ENCODE measurements around the gene DNAJC7.
A peak's percentile ranks its signal among the peaks of the same experiment; 100 is the strongest.

The DNAJC7 gene

GRCh38 chr17:41973408-41973811, 43.8 kb downstream of the DNAJC7 start:
- no peak for DNase-seq
- ChIA-PET POLR2A (interaction anchor here (0.9 to 1.3 kb wide), 2 partner anchors 43 to 108 kb away, joined by 3 to 4 read pairs; no protein-coding TSS in a partner anchor), CTCF (interaction anchor here (1.0 to 1.9 kb wide), 5 partner anchors 9 to 144 kb away, joined by 3 to 6 read pairs (median 4); no protein-coding TSS in a partner anchor)
- Histone ChIP-seq H3K4me3 (ENCODE audit: control insufficient read depth in 1 of 7, extremely low read depth in 1 of 7, insufficient read depth in 4 of 7, low read depth in 2 of 7, low read length in 6 of 7) (no peak overlapping the region), H3K36me3 (ENCODE audit: control insufficient read depth in 4 of 4, insufficient read depth in 4 of 4, low read length in 3 of 4) (peaks cover 17 to 86% (median 69%) of the 10 kb centered on the region in 4 experiments), H3K27me3 (replicated peaks in 2 of 5; ENCODE audit: control insufficient read depth in 4 of 5, insufficient read depth in 5 of 5, low read length in 4 of 5) (no peaks in the 10 kb centered on the region), H3K9me3 (ENCODE audit: control extremely low read depth in 1 of 5, control insufficient read depth in 4 of 5, insufficient read depth in 2 of 5, low read depth in 1 of 5, low read length in 4 of 5) (no peaks in the 10 kb centered on the region), H3K27ac (ENCODE audit: insufficient read depth in 1 of 2, low read depth in 1 of 2, low read length in 2 of 2, poor library complexity in 1 of 2, severe bottlenecking in 2 of 2) (no peak overlapping the region), H3K4me1 (ENCODE audit: control extremely low read depth in 1 of 4, control insufficient read depth in 4 of 4, insufficient read depth in 4 of 4, low read length in 3 of 4) (peaks cover 0 to 5% (median 0%) of the 10 kb centered on the region in 4 experiments)
- WGBS (ENCODE audit: insufficient coverage): 95% methylated on average over 18 of the region's 19 CpGs

GRCh38 chr17:41972571-41973407, 44.5 kb downstream of the DNAJC7 start:
- Histone ChIP-seq H3K4me3 (ENCODE audit: control insufficient read depth in 1 of 7, extremely low read depth in 1 of 7, insufficient read depth in 4 of 7, low read depth in 2 of 7, low read length in 6 of 7) (no peak overlapping the region), H3K27me3 (replicated peaks in 2 of 5; ENCODE audit: control insufficient read depth in 4 of 5, insufficient read depth in 5 of 5, low read length in 4 of 5) (no peaks in the 10 kb centered on the region), H3K4me1 (ENCODE audit: control extremely low read depth in 1 of 4, control insufficient read depth in 4 of 4, insufficient read depth in 4 of 4, low read length in 3 of 4) (peaks cover 0 to 8% (median 4%) of the 10 kb centered on the region in 4 experiments), H3K36me3 (ENCODE audit: control insufficient read depth in 4 of 4, insufficient read depth in 4 of 4, low read length in 3 of 4) (peaks cover 12 to 85% (median 66%) of the 10 kb centered on the region in 4 experiments), H3K27ac (ENCODE audit: insufficient read depth in 1 of 2, low read depth in 1 of 2, low read length in 2 of 2, poor library complexity in 1 of 2, severe bottlenecking in 2 of 2) (no peak overlapping the region), H3K9me3 (ENCODE audit: control extremely low read depth in 1 of 5, control insufficient read depth in 4 of 5, insufficient read depth in 2 of 5, low read depth in 1 of 5, low read length in 4 of 5) (no peaks in the 10 kb centered on the region)
- DNase-seq: no peak
- ChIA-PET CTCF (interaction anchor here (0.8 to 1.9 kb wide), 7 partner anchors 8 to 145 kb away, joined by 3 to 6 read pairs (median 4); no protein-coding TSS in a partner anchor), POLR2A (interaction anchor here (0.9 to 1.3 kb wide), 3 partner anchors 11 to 107 kb away, joined by 3 to 4 read pairs (median 4); no protein-coding TSS in a partner anchor)
- 94% methylated on average over 18 of the region's 22 CpGs for WGBS (ENCODE audit: insufficient coverage)

- peaks cover 7 to 77% (median 58%) of the 10 kb centered on the region in 4 experiments for H3K36me3 ChIP-seq (ENCODE audit: control insufficient read depth in 4 of 4, insufficient read depth in 4 of 4, low read length in 3 of 4)
- POLR2A ChIA-PET: interaction anchor here (1.0 kb wide), 1 partner anchor 12 kb away, joined by 4 read pairs; no protein-coding TSS in a partner anchor
- no peak overlapping the region for H3K27ac ChIP-seq (ENCODE audit: insufficient read depth in 1 of 2, low read depth in 1 of 2, low read length in 2 of 2, poor library complexity in 1 of 2, severe bottlenecking in 2 of 2)
- H3K27me3 ChIP-seq (replicated peaks in 2 of 5; ENCODE audit: control insufficient read depth in 4 of 5, insufficient read depth in 5 of 5, low read length in 4 of 5): no peaks in the 10 kb centered on the region
- 91% methylated on average over 17 of the region's 18 CpGs for WGBS (ENCODE audit: insufficient coverage)
- CTCF ChIA-PET: interaction anchor here (0.8 to 1.9 kb wide), 6 partner anchors 8 to 146 kb away, joined by 3 to 6 read pairs (median 4); no protein-coding TSS in a partner anchor
- H3K4me1 ChIP-seq (ENCODE audit: control extremely low read depth in 1 of 4, control insufficient read depth in 4 of 4, insufficient read depth in 4 of 4, low read length in 3 of 4): peaks cover 0 to 16% (median 11%) of the 10 kb centered on the region in 4 experiments
- H3K4me3 ChIP-seq (ENCODE audit: control insufficient read depth in 1 of 7, extremely low read depth in 1 of 7, insufficient read depth in 4 of 7, low read depth in 2 of 7, low read length in 6 of 7): no peak overlapping the region
- DNase-seq: no peak
- no peaks in the 10 kb centered on the region for H3K9me3 ChIP-seq (ENCODE audit: control extremely low read depth in 1 of 5, control insufficient read depth in 4 of 5, insufficient read depth in 2 of 5, low read depth in 1 of 5, low read length in 4 of 5)
Measured at GRCh38 chr17:41971721-41972523, 45.3 kb downstream of the DNAJC7 start.

- no peaks in the 10 kb centered on the region for H3K27me3 ChIP-seq (replicated peaks in 2 of 5; ENCODE audit: control insufficient read depth in 4 of 5, insufficient read depth in 5 of 5, low read length in 4 of 5)
- H3K27ac ChIP-seq (ENCODE audit: insufficient read depth in 1 of 2, low read depth in 1 of 2, low read length in 2 of 2, poor library complexity in 1 of 2, severe bottlenecking in 2 of 2): peak overlapping the region in 1 of 2 experiments; percentile 36
- H3K9me3 ChIP-seq (ENCODE audit: control extremely low read depth in 1 of 5, control insufficient read depth in 4 of 5, insufficient read depth in 2 of 5, low read depth in 1 of 5, low read length in 4 of 5): no peaks in the 10 kb centered on the region
- peaks cover 3 to 67% (median 50%) of the 10 kb centered on the region in 4 experiments for H3K36me3 ChIP-seq (ENCODE audit: control insufficient read depth in 4 of 4, insufficient read depth in 4 of 4, low read length in 3 of 4)
- ChIA-PET POLR2A (no interaction called here), CTCF (interaction anchor here (1.1 kb wide), 1 partner anchor 11 kb away, joined by 3 read pairs; no protein-coding TSS in a partner anchor)
- DNase-seq: no peak
- peaks cover 2 to 21% (median 15%) of the 10 kb centered on the region in 4 experiments for H3K4me1 ChIP-seq (ENCODE audit: control extremely low read depth in 1 of 4, control insufficient read depth in 4 of 4, insufficient read depth in 4 of 4, low read length in 3 of 4)
- H3K4me3 ChIP-seq (ENCODE audit: control insufficient read depth in 1 of 7, extremely low read depth in 1 of 7, insufficient read depth in 4 of 7, low read depth in 2 of 7, low read length in 6 of 7): no peak overlapping the region
- WGBS (ENCODE audit: insufficient coverage): 83% methylated on average over 3 of the region's 5 CpGs
Measured at GRCh38 chr17:41970901-41971331, 46.3 kb downstream of the DNAJC7 start.

GRCh38 chr17:41968676-41969075, 48.6 kb downstream of the DNAJC7 start:
- CTCF ChIA-PET: interaction anchor here (1.4 to 1.6 kb wide), 2 partner anchors 9 to 82 kb away, joined by 3 read pairs; no protein-coding TSS in a partner anchor
- Histone ChIP-seq H3K4me1 (ENCODE audit: control extremely low read depth in 1 of 4, control insufficient read depth in 4 of 4, insufficient read depth in 4 of 4, low read length in 3 of 4) (peaks cover 6 to 31% (median 22%) of the 10 kb centered on the region in 4 experiments), H3K4me3 (ENCODE audit: control insufficient read depth in 1 of 7, extremely low read depth in 1 of 7, insufficient read depth in 4 of 7, low read depth in 2 of 7, low read length in 6 of 7) (no peak overlapping the region), H3K9me3 (ENCODE audit: control extremely low read depth in 1 of 5, control insufficient read depth in 4 of 5, insufficient read depth in 2 of 5, low read depth in 1 of 5, low read length in 4 of 5) (no peaks in the 10 kb centered on the region), H3K36me3 (ENCODE audit: control insufficient read depth in 4 of 4, insufficient read depth in 4 of 4, low read length in 3 of 4) (peaks cover 3 to 45% (median 31%) of the 10 kb centered on the region in 4 experiments), H3K27ac (ENCODE audit: insufficient read depth in 1 of 2, low read depth in 1 of 2, low read length in 2 of 2, poor library complexity in 1 of 2, severe bottlenecking in 2 of 2) (no peak overlapping the region), H3K27me3 (replicated peaks in 2 of 5; ENCODE audit: control insufficient read depth in 4 of 5, insufficient read depth in 5 of 5, low read length in 4 of 5) (no peaks in the 10 kb centered on the region)
- POLR2A ChIA-PET: interaction anchor here (1.6 kb wide), 1 partner anchor 49 kb away, joined by 5 read pairs; no protein-coding TSS in a partner anchor
- no peak for DNase-seq
- 92% methylated on average over 4 of the region's 10 CpGs for WGBS (ENCODE audit: insufficient coverage)

- H3K27me3 ChIP-seq (replicated peaks in 2 of 5; ENCODE audit: control insufficient read depth in 4 of 5, insufficient read depth in 5 of 5, low read length in 4 of 5): no peaks in the 10 kb centered on the region
- peaks cover 3 to 39% (median 26%) of the 10 kb centered on the region in 4 experiments for H3K36me3 ChIP-seq (ENCODE audit: control insufficient read depth in 4 of 4, insufficient read depth in 4 of 4, low read length in 3 of 4)
- POLR2A ChIA-PET: interaction anchor here (1.2 to 1.6 kb wide), 2 partner anchors 50 to 95 kb away, joined by 5 to 6 read pairs; no protein-coding TSS in a partner anchor
- no peak for DNase-seq
- CTCF ChIA-PET: interaction anchor here (1.6 kb wide), 2 partner anchors 9 to 14 kb away, joined by 3 read pairs; no protein-coding TSS in a partner anchor
- no peaks in the 10 kb centered on the region for H3K9me3 ChIP-seq (ENCODE audit: control extremely low read depth in 1 of 5, control insufficient read depth in 4 of 5, insufficient read depth in 2 of 5, low read depth in 1 of 5, low read length in 4 of 5)
- WGBS (ENCODE audit: insufficient coverage): 95% methylated on average over 31 of the region's 37 CpGs
- peak overlapping the region in 1 of 2 experiments; percentile 87 for H3K27ac ChIP-seq (ENCODE audit: insufficient read depth in 1 of 2, low read depth in 1 of 2, low read length in 2 of 2, poor library complexity in 1 of 2, severe bottlenecking in 2 of 2)
- peaks cover 6 to 31% (median 22%) of the 10 kb centered on the region in 4 experiments for H3K4me1 ChIP-seq (ENCODE audit: control extremely low read depth in 1 of 4, control insufficient read depth in 4 of 4, insufficient read depth in 4 of 4, low read length in 3 of 4)
- H3K4me3 ChIP-seq (ENCODE audit: control insufficient read depth in 1 of 7, extremely low read depth in 1 of 7, insufficient read depth in 4 of 7, low read depth in 2 of 7, low read length in 6 of 7): peak overlapping the region in 4 of 7 experiments; percentile 76 to 86 (median 82)
Measured at GRCh38 chr17:41967921-41968578, 49.2 kb downstream of the DNAJC7 start.

All from common myeloid progenitor, CD34-positive (primary cell).